Activated T-helper 1 cell treated with anti-CD3 and anti-CD28 coated beads, Interleukin-2, amount 50 U/mL, for 16 hours (primary cell): ENCODE data around the gene HHAT.
"Not testable (repeated sequence)": the region's sequence is repeated elsewhere in the genome, so short reads cannot be mapped to it uniquely, and the experiment has no call there.

ENCODE experiments used
- DNase-seq, 2 donors: peaks; one replicate each; pipeline ENCODE4 v3.0.0-alpha.2; 2020; ENCODE audit warnings: low read depth in 1 of 2, low spot score in 1 of 2

HHAT gene

GRCh38 chr1:210385228-210385627 lies 56.5 kb downstream of the HHAT start:
- DNase-seq, result no peak

DNA sequence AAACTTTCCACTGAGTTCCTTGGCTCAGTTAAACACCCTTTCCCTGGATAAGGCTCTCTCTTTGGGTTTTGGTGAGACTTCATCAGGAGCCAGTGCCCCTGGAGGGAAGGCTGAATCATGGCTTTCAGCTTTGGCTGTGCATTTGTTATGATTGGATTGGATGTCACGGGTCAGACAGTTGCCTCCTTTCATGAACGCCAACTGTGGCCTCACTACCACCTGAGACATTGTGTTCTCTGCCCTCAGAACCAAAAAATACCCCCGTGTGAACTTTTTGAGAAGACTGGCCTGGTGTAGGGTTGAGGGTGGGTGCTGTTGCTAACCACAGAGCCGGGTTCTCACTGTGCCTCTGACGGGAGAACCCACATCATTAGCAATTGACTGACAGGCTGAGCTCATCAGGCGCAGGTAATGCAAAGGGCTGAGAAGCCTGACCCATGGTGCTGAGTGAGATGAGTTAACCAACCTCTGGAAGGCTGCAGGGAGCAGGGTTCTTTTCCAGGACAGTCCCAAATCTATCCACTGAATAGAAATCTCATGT lies 65.6 kb downstream of the HHAT start:
- no peak for DNase-seq

- no peak for DNase-seq
Measured at GRCh38 chr1:210396541-210396940, 67.8 kb downstream of the HHAT start.

- DNase-seq, result no peak
Measured at GRCh38 chr1:210397252-210397651, 68.5 kb downstream of the HHAT start.

GRCh38 chr1:210397681-210398080 lies 69.0 kb downstream of the HHAT start:
- DNase-seq, result no peak

GRCh38 chr1:210398466-210398865 lies 69.8 kb downstream of the HHAT start:
- DNase-seq, result no peak

DNA sequence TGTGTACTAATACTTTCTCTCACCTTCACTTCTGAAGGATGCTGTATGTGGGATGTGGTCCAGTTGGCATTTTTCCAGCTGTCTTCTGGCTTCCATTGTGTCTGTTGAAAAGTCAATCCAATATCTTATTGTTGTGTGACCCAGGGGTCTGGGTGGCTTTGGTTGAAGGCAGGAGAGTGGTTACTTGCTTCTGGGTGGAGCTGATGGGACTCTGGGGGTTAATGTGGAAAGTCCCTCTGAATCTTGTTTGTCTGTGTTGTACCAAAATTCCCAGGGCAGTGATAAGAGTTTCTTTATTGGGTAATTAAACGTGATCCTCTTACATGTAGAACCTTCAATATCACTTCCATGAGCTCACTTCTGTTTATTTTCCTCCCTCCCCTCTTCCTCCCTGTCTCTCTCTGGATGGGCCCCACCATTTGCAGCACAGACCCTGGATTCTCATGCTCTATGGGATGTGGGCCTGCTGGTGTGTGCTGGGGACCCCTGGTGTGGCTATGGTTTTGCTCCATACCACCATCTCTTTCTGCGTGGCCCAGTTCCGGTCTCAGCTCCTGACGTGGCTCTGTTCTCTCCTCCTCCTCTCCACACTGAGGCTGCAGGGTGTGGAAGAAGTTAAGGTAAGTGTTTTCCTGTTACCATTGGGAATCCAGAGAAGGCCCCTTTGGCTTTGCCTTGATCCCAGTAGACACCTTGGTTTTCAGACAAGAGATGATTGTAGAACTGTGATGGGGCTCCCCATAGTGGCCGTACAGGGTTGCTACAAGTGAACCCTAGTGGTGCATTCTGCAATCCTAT lies 71.5 kb downstream of the HHAT start:
- DNase-seq, result peak in 1 of 2 donors; percentile 6

DNA sequence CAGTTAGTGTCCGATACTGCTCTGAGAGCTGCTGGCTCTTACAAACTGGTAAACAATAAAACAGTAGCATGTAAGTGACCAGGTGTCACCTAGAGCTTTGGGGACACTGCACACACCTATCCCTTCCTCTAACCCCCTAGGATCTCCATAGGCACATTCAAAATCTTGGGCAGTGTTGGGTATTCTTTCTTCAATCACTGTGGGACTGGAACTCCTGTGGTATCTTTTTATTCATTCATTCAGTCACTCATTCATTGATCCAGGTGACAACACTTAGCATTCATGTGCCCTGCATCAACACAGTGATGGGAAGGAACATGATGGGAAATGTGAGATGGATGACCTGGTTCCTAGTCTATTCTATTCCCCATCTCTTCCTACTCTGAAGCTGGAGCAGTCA lies 73.9 kb downstream of the HHAT start:
- DNase-seq, result no peak

DNA sequence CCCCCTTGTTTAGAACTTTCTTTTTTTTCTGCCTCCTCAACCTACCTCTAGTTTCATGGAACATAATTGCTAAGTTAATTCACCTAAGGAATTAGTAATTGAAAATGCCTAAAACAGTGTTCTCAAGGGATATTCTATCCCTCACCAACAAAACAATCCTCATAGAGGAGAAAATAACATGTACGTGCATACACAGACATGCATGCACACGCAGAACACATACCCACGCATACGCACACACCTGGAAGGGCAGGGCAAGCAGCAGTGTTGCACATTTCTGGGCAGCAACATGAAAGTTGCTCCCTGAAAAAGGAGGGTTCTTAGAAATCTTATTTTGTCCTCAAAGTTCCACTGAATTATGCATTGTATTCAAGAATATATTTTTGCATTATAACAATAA lies 76.6 kb downstream of the HHAT start:
- no peak for DNase-seq

GRCh38 chr1:210406341-210406740 lies 77.6 kb downstream of the HHAT start:
- DNase-seq, result not testable (repeated sequence)

DNA sequence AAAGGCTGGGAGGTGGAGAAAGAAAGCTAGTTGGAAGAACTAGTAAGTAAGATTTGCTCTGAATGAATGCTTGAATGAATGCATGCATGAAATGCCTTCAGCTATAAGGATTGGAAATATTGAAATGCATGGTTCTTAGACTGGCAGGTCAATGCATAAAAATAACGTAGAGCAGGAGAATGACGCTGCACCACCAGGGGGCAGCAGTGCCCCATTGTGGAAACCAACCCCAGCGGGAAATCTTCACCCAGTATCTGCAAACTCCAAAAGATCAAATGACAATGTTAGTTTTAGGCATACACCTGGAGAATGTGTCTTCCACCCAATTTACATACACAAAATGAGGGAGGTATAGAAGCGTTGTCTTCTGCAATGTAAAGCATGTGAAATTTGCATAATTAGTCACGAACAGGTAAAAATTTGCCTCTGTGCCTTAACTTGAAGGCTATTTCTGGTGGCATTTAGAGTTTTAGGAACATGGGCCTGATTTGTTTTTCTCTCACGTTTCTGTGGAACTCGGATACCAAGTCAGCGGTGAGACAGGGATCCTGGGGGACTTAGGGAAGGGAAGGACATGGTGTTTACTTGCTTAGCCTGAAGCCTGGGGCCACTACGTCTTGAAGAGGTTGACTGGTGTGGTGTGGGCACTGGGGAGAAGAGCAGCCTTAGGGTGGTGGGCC lies 78.6 kb downstream of the HHAT start:
- DNase-seq, result peak; percentile 55 to 59

DNA sequence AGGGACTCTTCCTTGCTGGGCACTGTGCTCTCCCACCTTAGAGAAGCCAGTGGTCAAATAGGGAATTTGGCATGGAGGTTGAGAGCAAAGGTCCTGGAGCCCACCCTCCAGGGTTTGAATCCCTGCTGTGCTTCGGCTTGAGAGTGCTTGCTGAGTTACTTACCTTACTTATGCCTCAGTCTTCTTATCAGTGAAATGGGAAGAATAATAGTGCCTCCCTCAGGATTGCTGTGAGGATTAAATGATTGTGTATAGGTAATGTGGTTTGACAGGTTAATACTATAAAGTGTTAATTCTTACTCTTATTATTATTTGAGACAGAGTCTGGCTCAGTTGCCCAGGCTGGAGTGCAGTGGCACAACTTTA lies 79.2 kb downstream of the HHAT start:
- DNase-seq, result no peak

GRCh38 chr1:210412240-210412639 lies 83.5 kb downstream of the HHAT start:
- DNase-seq, result no peak

DNA sequence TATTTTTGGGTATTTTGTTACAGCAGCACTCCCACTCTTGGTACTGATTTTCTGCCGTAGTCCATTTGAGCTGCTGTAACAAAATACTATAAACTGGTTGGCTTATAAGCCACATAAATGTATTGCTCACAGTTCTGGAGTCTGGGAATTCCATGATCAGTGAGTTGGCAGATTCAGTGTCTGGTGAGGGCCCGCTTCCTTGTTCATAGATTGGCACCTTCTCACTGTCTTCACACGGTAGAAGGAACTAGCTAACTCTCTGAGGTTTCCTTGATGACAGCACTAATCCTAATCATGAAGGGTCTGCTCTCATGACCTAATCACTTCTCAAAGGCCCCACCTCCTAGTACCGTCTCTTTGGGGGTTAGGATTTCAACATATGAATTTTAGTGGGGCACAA lies 85.2 kb downstream of the HHAT start:
- no peak for DNase-seq

DNA sequence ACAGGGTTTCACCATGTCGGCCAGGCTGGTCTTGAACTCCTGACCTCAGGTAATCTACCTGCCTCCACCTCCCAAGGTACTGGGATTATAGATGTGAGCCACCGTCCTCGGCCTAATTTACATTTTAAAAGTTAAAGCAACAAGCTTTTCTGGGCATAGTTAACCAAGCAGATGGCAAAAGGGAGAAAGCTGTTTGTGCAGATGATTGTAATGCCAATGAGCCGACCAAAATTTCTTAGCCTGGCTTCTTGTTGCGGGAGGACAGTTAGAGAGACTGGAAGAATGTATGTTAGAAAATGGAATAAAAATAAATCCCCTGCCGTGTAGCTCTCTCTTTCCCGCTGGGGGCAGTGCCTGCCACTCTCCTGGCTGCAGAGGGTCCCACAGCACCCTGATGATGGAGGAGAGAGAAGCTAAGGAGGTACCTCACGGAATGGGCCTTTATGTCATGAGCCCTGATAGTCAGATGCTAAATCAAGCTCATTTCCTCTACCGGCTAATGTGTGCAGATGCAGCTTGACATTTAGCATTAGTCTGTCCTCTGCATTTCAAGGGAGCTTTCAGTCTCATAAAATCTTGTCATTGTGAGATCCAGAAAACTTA lies 87.2 kb downstream of the HHAT start:
- no peak for DNase-seq

DNA sequence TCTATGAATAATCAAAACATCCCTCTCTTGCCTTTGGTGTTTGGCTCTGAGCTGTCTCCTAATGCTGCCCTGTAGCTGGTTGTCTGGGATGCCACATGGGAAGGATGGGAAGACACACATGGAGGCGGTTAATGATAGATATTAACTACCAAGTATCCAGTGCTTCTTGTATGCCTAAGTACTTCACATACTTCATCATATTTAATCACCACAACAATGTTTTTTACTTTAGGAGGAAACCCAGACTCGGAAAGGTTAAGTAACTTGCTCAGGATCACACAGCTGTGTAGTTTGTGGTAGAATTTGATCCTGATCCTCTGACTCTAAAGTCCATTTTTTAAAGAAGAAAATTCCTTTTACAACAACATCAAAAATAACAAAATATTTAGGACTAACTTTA lies 88.0 kb downstream of the HHAT start:
- DNase-seq, result no peak

- DNase-seq, result no peak
Measured at GRCh38 chr1:210417881-210418280, 89.2 kb downstream of the HHAT start.

DNA sequence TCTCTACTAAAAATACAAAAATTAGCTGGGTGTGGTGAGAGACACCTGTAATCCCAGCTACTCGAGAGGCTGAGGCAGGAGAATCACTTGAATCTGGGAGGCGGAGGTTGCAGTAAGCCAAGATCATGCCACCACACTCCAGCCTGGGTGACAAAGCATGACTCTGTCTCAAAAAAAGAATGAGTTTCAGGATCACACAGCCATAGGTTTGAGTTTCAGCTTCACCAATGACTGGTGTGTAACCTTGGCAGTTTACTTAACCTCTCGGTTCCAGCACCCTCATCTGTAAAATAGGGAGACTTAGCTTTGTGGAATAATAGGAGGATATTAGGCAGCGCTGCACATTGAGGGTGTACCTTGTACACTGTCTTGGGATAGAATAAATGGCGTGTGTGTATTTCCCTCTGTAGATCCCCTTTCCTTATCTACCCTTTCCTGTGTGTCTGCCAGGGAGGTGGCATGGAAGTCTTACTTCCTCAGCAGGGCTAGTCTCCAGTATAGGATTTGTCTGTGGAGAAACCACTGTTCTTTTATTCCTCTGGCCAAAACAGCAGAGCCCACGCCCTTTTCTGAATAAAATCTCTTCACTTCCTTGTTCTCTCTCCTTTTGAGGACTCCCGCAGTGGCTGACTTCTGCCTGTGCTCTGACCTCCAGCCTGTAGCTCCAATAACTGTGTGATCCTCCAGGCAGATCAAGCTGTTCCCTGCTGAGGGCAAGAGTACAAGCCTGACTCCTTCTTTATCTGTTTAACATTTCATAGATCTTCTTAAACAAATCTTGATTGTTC lies 90.4 kb downstream of the HHAT start:
- no peak for DNase-seq

- not testable (repeated sequence) for DNase-seq
Measured at GRCh38 chr1:210426696-210427095, 98.0 kb downstream of the HHAT start.

DNA sequence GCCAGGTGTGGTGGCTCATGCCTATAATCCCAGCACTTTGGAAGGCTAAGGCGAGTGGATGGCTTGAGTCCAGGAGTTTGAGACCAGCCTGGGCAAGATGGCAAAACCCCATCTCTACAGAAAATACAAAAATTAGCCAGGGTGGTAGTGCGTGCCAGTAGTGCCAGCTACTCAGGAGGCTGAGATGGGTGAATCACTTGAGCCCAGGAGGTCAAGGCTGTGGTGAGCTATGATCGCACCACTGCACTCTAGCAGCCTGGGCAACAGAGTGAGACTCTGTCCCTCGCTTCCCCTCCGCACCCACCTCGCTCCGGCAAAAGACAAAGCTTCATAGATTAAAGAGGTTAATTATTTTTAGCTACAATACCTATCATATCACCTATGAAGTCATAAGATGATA lies 100.0 kb downstream of the HHAT start:
- no peak for DNase-seq

- DNase-seq, result no peak
Measured at GRCh38 chr1:210434223-210434622, 105.5 kb downstream of the HHAT start.
